Right kidney (tissue), 1 donor: ENCODE results near the gene PHF1.
A peak's percentile ranks its signal among the peaks of the same experiment; 100 is the strongest.

ENCODE experiments used
- DNase-seq: peaks from one replicate; pipeline ENCODE4 v3.0.0-alpha.2; 2016

The PHF1 gene

GRCh38 chr6:33417903-33418689 is 7.3 kb downstream of the PHF1 start, which contains the start of gene CUTA:
CUTA (minus strand) TSS chr6:33418107; CDS start chr6:33418000, 107 bp downstream.
- DNase-seq: peak; percentile 91

GRCh38 chr6:33418690-33419291 is 8.0 kb downstream of the PHF1 start:
- DNase-seq: no peak

GRCh38 chr6:33419580-33420490 is 9.0 kb downstream of the PHF1 start, which contains the start of gene SYNGAP1:
SYNGAP1 (plus strand) TSS chr6:33420065; CDS start chr6:33420265, 200 bp downstream.
- peak; percentile 60 for DNase-seq

- no peak for DNase-seq
Measured at GRCh38 chr6:33420491-33421343, 9.9 kb downstream of the PHF1 start.

GRCh38 chr6:33421344-33421643 is 10.5 kb downstream of the PHF1 start:
- DNase-seq: no peak

- DNase-seq: no peak
Measured at GRCh38 chr6:33423777-33424176, 13.0 kb downstream of the PHF1 start.

- peak; percentile 76 for DNase-seq
Measured at GRCh38 chr6:33424855-33425667, 14.2 kb downstream of the PHF1 start.

GRCh38 chr6:33425668-33426577 is 15.1 kb downstream of the PHF1 start:
- DNase-seq: peak; percentile 81

- no peak for DNase-seq
Measured at GRCh38 chr6:33426590-33427511, 16.0 kb downstream of the PHF1 start.

GRCh38 chr6:33427585-33428223 is 16.9 kb downstream of the PHF1 start:
- DNase-seq: peak; percentile 68

- DNase-seq: peak; percentile 58
Measured at GRCh38 chr6:33428224-33428965, 17.6 kb downstream of the PHF1 start.

GRCh38 chr6:33428966-33429749 is 18.3 kb downstream of the PHF1 start:
- no peak for DNase-seq

GRCh38 chr6:33429750-33430052 is 18.9 kb downstream of the PHF1 start:
- no peak for DNase-seq

- no peak for DNase-seq
Measured at GRCh38 chr6:33430334-33430733, 19.5 kb downstream of the PHF1 start.

- peak; percentile 58 for DNase-seq
Measured at GRCh38 chr6:33430991-33431879, 20.4 kb downstream of the PHF1 start.
